IMR-90 (cell line): ENCODE results near the gene ATRNL1.

Experiments
- BHLHE40 ChIP-seq: fragments of 150-350 bp; IDR thresholded peaks from 2 replicates; pipeline ENCODE4 v1.6.1; 2016; ENCODE audit warnings: mild to moderate bottlenecking, low read depth, low read length
- POLR2A ChIP-seq: IDR thresholded peaks from 2 replicates; pipeline ENCODE4 v1.6.1; 2012; ENCODE audit warnings: mild to moderate bottlenecking, low read depth, low read length
- RFX5 ChIP-seq: IDR thresholded peaks from 2 replicates; pipeline ENCODE4 v1.8.0; 2012; ENCODE audit warnings: low read depth, mild to moderate bottlenecking, low read length, moderate library complexity
- USF2 ChIP-seq: fragments of 150-350 bp; IDR thresholded peaks from 2 replicates; pipeline ENCODE4 v1.6.1; 2017; ENCODE audit warnings: mild to moderate bottlenecking, antibody characterized with exemption, low read length, low read depth
- TF ChIP-seq, protein P1 (sequence below): conservative IDR thresholded peaks from 2 replicates; pipeline ENCODE4 v1.5.1; 2012; ENCODE audit warnings: mild to moderate bottlenecking, low read depth, low read length, improper control_type of control experiment

DNA sequence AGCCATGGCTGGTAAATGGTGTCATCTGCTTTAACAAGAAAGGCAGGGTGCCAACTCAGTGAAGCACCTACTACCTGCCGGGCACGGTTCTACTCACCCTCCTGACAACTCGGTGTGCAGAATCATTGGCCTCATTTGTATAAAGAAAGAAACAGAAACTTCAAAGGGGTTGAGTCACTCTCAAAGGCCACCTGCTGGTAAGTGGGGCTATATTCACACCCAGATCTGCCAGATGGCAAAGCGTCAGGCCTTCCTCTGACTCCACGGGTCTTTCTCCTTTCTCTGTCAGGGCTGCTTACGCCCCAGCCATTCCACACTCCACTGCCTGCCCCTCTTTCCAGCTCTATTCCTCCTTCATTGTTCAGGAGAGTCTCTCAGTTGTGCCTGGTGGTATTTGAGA is 870.7 kb downstream of the ATRNL1 start:
- TF ChIP-seq, protein P1, sequence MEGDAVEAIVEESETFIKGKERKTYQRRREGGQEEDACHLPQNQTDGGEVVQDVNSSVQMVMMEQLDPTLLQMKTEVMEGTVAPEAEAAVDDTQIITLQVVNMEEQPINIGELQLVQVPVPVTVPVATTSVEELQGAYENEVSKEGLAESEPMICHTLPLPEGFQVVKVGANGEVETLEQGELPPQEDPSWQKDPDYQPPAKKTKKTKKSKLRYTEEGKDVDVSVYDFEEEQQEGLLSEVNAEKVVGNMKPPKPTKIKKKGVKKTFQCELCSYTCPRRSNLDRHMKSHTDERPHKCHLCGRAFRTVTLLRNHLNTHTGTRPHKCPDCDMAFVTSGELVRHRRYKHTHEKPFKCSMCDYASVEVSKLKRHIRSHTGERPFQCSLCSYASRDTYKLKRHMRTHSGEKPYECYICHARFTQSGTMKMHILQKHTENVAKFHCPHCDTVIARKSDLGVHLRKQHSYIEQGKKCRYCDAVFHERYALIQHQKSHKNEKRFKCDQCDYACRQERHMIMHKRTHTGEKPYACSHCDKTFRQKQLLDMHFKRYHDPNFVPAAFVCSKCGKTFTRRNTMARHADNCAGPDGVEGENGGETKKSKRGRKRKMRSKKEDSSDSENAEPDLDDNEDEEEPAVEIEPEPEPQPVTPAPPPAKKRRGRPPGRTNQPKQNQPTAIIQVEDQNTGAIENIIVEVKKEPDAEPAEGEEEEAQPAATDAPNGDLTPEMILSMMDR = 0 out of 2 replicates have a peak, but pooled peaks have one; percentile 11
- TF ChIP-seq POLR2A = no peak
- no peak for TF ChIP-seq RFX5
- TF ChIP-seq BHLHE40 = no peak
- TF ChIP-seq USF2 = no peak
